IMR-90 (cell line): Measurements from ENCODE around the gene RCE1. TPM values are rescaled to one million over a fixed set of nuclear protein-coding genes. Genes with fewer than 3 reads are reported as not detected.

ENCODE experiments used
- ATAC-seq: fragments of 200-7000 bp; cut with Tn5 transposase; 2 replicates; pipeline ENCODE4 v1.9.1; 2020; ENCODE audit warnings: low read depth, mild to moderate bottlenecking, moderate library complexity
- BruUV-seq: library from RNA; stranded (reverse); fragments of 400-500 nt; replicated peaks from 2 replicates; lab custom pipeline; 2021; lab: Mats Ljungman, UMichigan
- CTCF ChIA-PET: fragments of 300-600 bp; formaldehyde crosslinking; extraction: SDS; loops from one replicate; lab custom pipeline; 2021; ENCODE audit warnings: antibody characterized with exemption; lab: Yijun Ruan, JAX
- POLR2A ChIA-PET: fragments of 300-600 bp; sonication (Branson Sonifier 250); formaldehyde crosslinking; loops from one replicate; lab custom pipeline; 2022; ENCODE audit warnings: antibody characterized with exemption; ENCODE audit not compliant: unreplicated experiment; lab: Charles Lee
- DNase-seq: peaks from one replicate; pipeline ENCODE4 v3.0.0; 2013
- H2AFZ ChIP-seq: replicated peaks from 2 replicates; pipeline ENCODE3; 2013; ENCODE audit warnings: low read length, mild to moderate bottlenecking; ENCODE audit not compliant: poor library complexity
- H2AK5ac ChIP-seq: 2 replicates; pipeline ENCODE4 v1.6.1; 2013; ENCODE audit warnings: low read depth, low read length, inconsistent platforms
- H2AK9ac ChIP-seq: replicated peaks from 2 replicates; pipeline ENCODE3; 2013; ENCODE audit warnings: mild to moderate bottlenecking, low read depth, low read length, moderate library complexity; ENCODE audit not compliant: poor library complexity
- H2BK120ac ChIP-seq: 2 replicates; pipeline ENCODE4 v1.6.1; 2013; ENCODE audit warnings: low read depth, low read length, inconsistent platforms
- H2BK15ac ChIP-seq: 3 replicates; pipeline ENCODE4 v1.6.1; 2013; ENCODE audit warnings: low read depth, low read length, inconsistent platforms
- H2BK20ac ChIP-seq: 2 replicates; pipeline ENCODE4 v1.6.1; 2013; ENCODE audit warnings: low read depth, mild to moderate bottlenecking, inconsistent platforms, low read length, moderate library complexity
- H2BK5ac ChIP-seq: 2 replicates; pipeline ENCODE4 v1.6.1; 2013; ENCODE audit warnings: mild to moderate bottlenecking, low read depth, low read length, inconsistent platforms; ENCODE audit not compliant: poor library complexity, severe bottlenecking
- H3K14ac ChIP-seq: replicated peaks from 2 replicates; pipeline ENCODE4 v1.6.1; 2013; ENCODE audit warnings: low read depth, low read length, inconsistent platforms
- H3K18ac ChIP-seq: 2 replicates; pipeline ENCODE4 v1.6.1; 2013; ENCODE audit warnings: low read depth, low read length, control low read depth
- H3K23ac ChIP-seq: 2 replicates; pipeline ENCODE4 v1.6.1; 2013; ENCODE audit warnings: low read depth, low read length, inconsistent platforms
- H3K27ac ChIP-seq: 2 replicates; pipeline ENCODE4 v1.5.1; 2013; ENCODE audit warnings: mild to moderate bottlenecking, control low read depth, low read length; ENCODE audit not compliant: insufficient read depth
- H3K27me3 ChIP-seq: 2 replicates; pipeline ENCODE4 v1.6.1; 2013; ENCODE audit warnings: low read length; ENCODE audit not compliant: control insufficient read depth, insufficient read depth
- H3K36me3 ChIP-seq: 2 replicates; pipeline ENCODE4 v1.6.1; 2013; ENCODE audit warnings: low read length, mixed read lengths; ENCODE audit not compliant: control insufficient read depth, insufficient read depth
- H3K4ac ChIP-seq: 2 replicates; pipeline ENCODE4 v1.6.1; 2013; ENCODE audit warnings: low read depth, low read length, inconsistent platforms
- H3K4me1 ChIP-seq: 2 replicates; pipeline ENCODE4 v1.6.1; 2013; ENCODE audit warnings: low read length, mixed read lengths; ENCODE audit not compliant: control insufficient read depth, insufficient read depth
- H3K4me2 ChIP-seq: 2 replicates; pipeline ENCODE4 v1.6.1; 2013; ENCODE audit warnings: low read depth, mild to moderate bottlenecking, control low read depth, low read length, moderate library complexity
- H3K4me3 ChIP-seq: 2 replicates; pipeline ENCODE4 v1.5.1; 2013; ENCODE audit warnings: low read depth, mild to moderate bottlenecking, control low read depth, low read length, moderate library complexity; ENCODE audit not compliant: insufficient read depth
- H3K56ac ChIP-seq: 2 replicates; pipeline ENCODE4 v1.6.1; 2013; ENCODE audit warnings: low read length, inconsistent platforms; ENCODE audit not compliant: insufficient read depth; ENCODE audit errors: extremely low read depth
- H3K79me1 ChIP-seq, 2 experiments: 2 replicates each; pipeline ENCODE4 v1.6.1; 2013; ENCODE audit warnings: low read length in 2 of 2, inconsistent platforms in 1 of 2, low read depth in 1 of 2
- H3K9ac ChIP-seq: 2 replicates; pipeline ENCODE4 v1.6.1; 2013; ENCODE audit warnings: low read depth, low read length, control low read depth
- H3K9me1 ChIP-seq: 2 replicates; pipeline ENCODE4 v1.6.1; 2013; ENCODE audit warnings: low read length, inconsistent platforms; ENCODE audit not compliant: insufficient read depth
- H3K9me3 ChIP-seq: 2 replicates; pipeline ENCODE4 v1.6.1; 2013; ENCODE audit warnings: low read length; ENCODE audit not compliant: control insufficient read depth, insufficient read depth
- H4K20me1 ChIP-seq: 2 replicates; pipeline ENCODE4 v1.6.1; 2013; ENCODE audit warnings: low read length, inconsistent platforms; ENCODE audit not compliant: insufficient read depth
- H4K5ac ChIP-seq: 2 replicates; pipeline ENCODE4 v1.6.1; 2013; ENCODE audit warnings: mild to moderate bottlenecking, low read depth, low read length, control low read depth
- H4K8ac ChIP-seq, 2 experiments: 2 replicates each; pipeline ENCODE4 v1.6.1; 2013; ENCODE audit warnings: low read depth in 2 of 2, low read length in 2 of 2, control low read depth in 1 of 2, inconsistent platforms in 1 of 2
- H4K91ac ChIP-seq: 2 replicates; pipeline ENCODE4 v1.6.1; 2013; ENCODE audit warnings: low read depth, low read length, inconsistent platforms; ENCODE audit not compliant: insufficient read depth
- BHLHE40 ChIP-seq: fragments of 150-350 bp; IDR thresholded peaks from 2 replicates; pipeline ENCODE4 v1.6.1; 2016; ENCODE audit warnings: mild to moderate bottlenecking, low read depth, low read length
- CEBPB ChIP-seq: IDR thresholded peaks from 2 replicates; pipeline ENCODE4 v1.6.1; 2012; ENCODE audit warnings: low read depth, low read length, improper control_type of control experiment
- CHD1 ChIP-seq: IDR thresholded peaks from 2 replicates; pipeline ENCODE4 v1.6.1; 2012; ENCODE audit warnings: low read depth, low read length, improper control_type of control experiment
- CTCF ChIP-seq: conservative IDR thresholded peaks from 2 replicates; pipeline ENCODE4 v1.5.1; 2012; ENCODE audit warnings: mild to moderate bottlenecking, low read depth, low read length, improper control_type of control experiment
- ELK1 ChIP-seq: fragments of 150-350 bp; IDR thresholded peaks from 2 replicates; pipeline ENCODE4 v1.6.1; 2016; ENCODE audit warnings: low read depth, mild to moderate bottlenecking, low read length, moderate library complexity, borderline replicate concordance
- FOS ChIP-seq: fragments of 150-350 bp; IDR thresholded peaks from 2 replicates; pipeline ENCODE4 v1.6.1; 2016; ENCODE audit warnings: low read depth, low read length
- MAFK ChIP-seq: IDR thresholded peaks from 2 replicates; pipeline ENCODE4 v1.6.1; 2012; ENCODE audit warnings: low read depth, low read length, improper control_type of control experiment
- MAZ ChIP-seq: IDR thresholded peaks from 2 replicates; pipeline ENCODE4 v1.6.1; 2012; ENCODE audit warnings: low read depth, mild to moderate bottlenecking, low read length, improper control_type of control experiment, moderate library complexity, borderline replicate concordance
- MXI1 ChIP-seq: IDR thresholded peaks from 2 replicates; pipeline ENCODE4 v1.6.1; 2012; ENCODE audit warnings: low read depth, mild to moderate bottlenecking, low read length, moderate library complexity, borderline replicate concordance
- NFE2L2 ChIP-seq: fragments of 150-350 bp; IDR thresholded peaks from 2 replicates; pipeline ENCODE4 v1.6.1; 2016; ENCODE audit warnings: low read depth, mild to moderate bottlenecking, low read length
- POLR2A ChIP-seq: IDR thresholded peaks from 2 replicates; pipeline ENCODE4 v1.6.1; 2012; ENCODE audit warnings: mild to moderate bottlenecking, low read depth, low read length
- RAD21 ChIP-seq: IDR thresholded peaks from 2 replicates; pipeline ENCODE4 v1.6.1; 2012; ENCODE audit warnings: low read length, improper control_type of control experiment
- RCOR1 ChIP-seq: IDR thresholded peaks from 2 replicates; pipeline ENCODE4 v1.6.1; 2012; ENCODE audit warnings: mild to moderate bottlenecking, low read length, improper control_type of control experiment; ENCODE audit not compliant: insufficient replicate concordance
- SMC3 ChIP-seq: fragments of 150-350 bp; IDR thresholded peaks from 2 replicates; pipeline ENCODE4 v1.6.1; 2016; ENCODE audit warnings: low read depth, mild to moderate bottlenecking, antibody characterized with exemption, low read length, moderate library complexity
- WGBS, 2 experiments: methylation state at CpG; one replicate each; pipeline versions ENCODE4 v1.1.5 to v1.1.7; 2013; ENCODE audit warnings: missing lambda C conversion rate in 2 of 2; ENCODE audit not compliant: insufficient read length in 1 of 2; ENCODE audit errors: extremely low coverage in 2 of 2; 5-methylcytosine and 5-hydroxymethylcytosine counted together
- dilution Hi-C: fragments of 300-500 bp; cut with HindIII; formaldehyde crosslinking; loops from one replicate; pipeline ENCODE4 v1.14.3; 2018; ENCODE audit warnings: low sequenced_read_pairs; ENCODE audit not compliant: unreplicated experiment
- in situ Hi-C: fragments of 300-500 bp; cut with MboI; formaldehyde crosslinking; loops from 3 replicates; pipeline ENCODE4 v1.14.3; 2019; ENCODE audit warnings: low sequenced_read_pairs, inconsistent platforms, mixed read lengths
- intact Hi-C: fragments of 100-400 bp; cut with micrococcal nuclease; formaldehyde crosslinking; loops from 2 replicates; pipeline ENCODE4 v1.10.0; 2022
- polyA plus RNA-seq, 3 experiments: library from polyadenylated mRNA; depleted of rRNA; stranded (reverse); fragments of >200 nt; gene quantifications; 2 replicates each; pipeline ENCODE4 v1.2.3, GENCODE V29; 2012; ENCODE audit warnings: low replicate concordance in 1 of 3
- total RNA-seq: library from RNA; depleted of rRNA; stranded (reverse); fragments of >200 nt; gene quantifications from 2 replicates; pipeline ENCODE4 v1.2.3, GENCODE V29; 2012
- TF ChIP-seq, protein P1 (sequence below): fragments of 150-350 bp; IDR thresholded peaks from 2 replicates; pipeline ENCODE4 v1.6.1; 2017; ENCODE audit warnings: mild to moderate bottlenecking, antibody characterized with exemption, low read length, low read depth

The RCE1 gene
- total and polyA plus RNA-seq, 2 of the 4 experiments (the other 2 are of a cell fraction) = 6.6 to 19.4 TPM

DNA sequence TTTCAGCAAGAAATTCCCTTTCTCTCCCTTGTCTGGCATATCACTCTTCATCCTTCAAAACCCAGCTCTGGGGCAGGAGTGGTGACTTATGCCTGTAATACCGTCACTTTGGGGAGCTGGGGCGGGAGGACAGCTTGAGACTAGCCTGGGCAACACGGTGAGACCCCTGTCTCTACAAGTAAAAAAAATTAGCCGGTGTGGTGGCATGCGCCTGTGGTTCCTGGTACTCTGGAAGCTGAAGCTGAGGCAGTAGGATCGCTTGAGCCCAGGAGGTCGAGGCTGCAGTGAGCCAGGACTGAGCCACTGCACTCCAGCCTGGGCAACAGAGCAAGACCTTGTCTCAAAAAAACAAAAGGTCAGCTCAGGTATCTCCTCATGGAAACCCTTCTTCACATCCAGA is 1.4 kb upstream of the RCE1 start:
- ChIA-PET POLR2A (interaction anchor here (0.7 kb wide), 1 partner anchor 9 kb away, joined by 15 read pairs; no protein-coding TSS in a partner anchor), CTCF (interaction anchor here (1.4 kb wide), 1 partner anchor 134 kb away, joined by 3 read pairs; no protein-coding TSS in a partner anchor)
- ATAC-seq = no peak
- Histone ChIP-seq H2BK5ac (no peak overlapping the region), H3K27ac (no peak overlapping the region; the same call in 1 of the 2 replicates), H3K27me3 (no peaks in the 10 kb centered on the region), H3K9me3 (no peaks in the 10 kb centered on the region), H2BK20ac (no peak overlapping the region), H3K4me2 (peak overlapping the region; percentile 84), H3K23ac (peak overlapping the region; percentile 74; the same call in 1 of the 2 replicates), H3K36me3 (peaks cover 25% of the 10 kb centered on the region), H3K14ac (0 out of 2 replicates have a peak overlapping the region, but pooled peaks have one; percentile 95), H4K5ac (no peak overlapping the region), H2AFZ (no peak overlapping the region), H3K56ac (0 out of 2 replicates have a peak overlapping the region, but pooled peaks have one; percentile 78), H2BK120ac (no peak overlapping the region), H4K8ac (peak overlapping the region in 1 of 2 experiments; percentile 39; a peak in 2 of 4 replicates), H4K20me1 (peaks cover 16% of the 10 kb centered on the region; the same call in 1 of the 2 replicates), H2AK9ac (no peak overlapping the region), H4K91ac (no peak overlapping the region; the same call in 1 of the 2 replicates), H3K4me3 (peak overlapping the region; percentile 81), H3K4me1 (peaks cover 6% of the 10 kb centered on the region), H2BK15ac (no peak overlapping the region), H3K79me1 (peaks cover 38 to 76% of the 10 kb centered on the region in 2 experiments), H2AK5ac (peak overlapping the region; percentile 95; the same call in 1 of the 2 replicates), H3K4ac (peak overlapping the region; percentile 97; the same call in 1 of the 2 replicates), H3K9me1 (no peaks in the 10 kb centered on the region; the same call in 1 of the 2 replicates), H3K18ac (no peak overlapping the region), H3K9ac (peak overlapping the region; percentile 96)
- in situ Hi-C loops (no loop called here), dilution Hi-C loops (no loop called here), intact Hi-C loops (loop anchor here (5.0 kb wide), 2 partner anchors 130 to 190 kb away; no protein-coding TSS in a partner anchor)
- WGBS, 2 experiments = 96% methylated on average over 4 of the region's 7 CpGs; no CpG with 5 or more reads in 1 of the 2 experiments
- no TSS peak for BruUV-seq
- no peak for DNase-seq
- TF ChIP-seq CHD1 = no peak
- no peak for TF ChIP-seq CTCF
- TF ChIP-seq NFE2L2 = no peak
- no peak for TF ChIP-seq RCOR1
- no peak for TF ChIP-seq FOS
- no peak for TF ChIP-seq POLR2A
- no peak for TF ChIP-seq CEBPB
- no peak for TF ChIP-seq RAD21
- TF ChIP-seq BHLHE40 = no peak
- no peak for TF ChIP-seq MAFK
- no peak for TF ChIP-seq MXI1
- TF ChIP-seq MAZ = no peak
- no peak for TF ChIP-seq SMC3
- no peak for TF ChIP-seq ELK1
- TF ChIP-seq, protein P1, sequence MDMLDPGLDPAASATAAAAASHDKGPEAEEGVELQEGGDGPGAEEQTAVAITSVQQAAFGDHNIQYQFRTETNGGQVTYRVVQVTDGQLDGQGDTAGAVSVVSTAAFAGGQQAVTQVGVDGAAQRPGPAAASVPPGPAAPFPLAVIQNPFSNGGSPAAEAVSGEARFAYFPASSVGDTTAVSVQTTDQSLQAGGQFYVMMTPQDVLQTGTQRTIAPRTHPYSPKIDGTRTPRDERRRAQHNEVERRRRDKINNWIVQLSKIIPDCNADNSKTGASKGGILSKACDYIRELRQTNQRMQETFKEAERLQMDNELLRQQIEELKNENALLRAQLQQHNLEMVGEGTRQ = no peak
